HK-2 (cell line): ENCODE results near the gene GPC1.

Experiments
- DNase-seq: peaks from one replicate; pipeline ENCODE4 v3.0.0-alpha.2; 2018; ENCODE audit not compliant: unreplicated experiment

GPC1 gene

GRCh38 chr2:240456447-240457222 is 21.2 kb downstream of the GPC1 start:
- DNase-seq = no peak

- DNase-seq = no peak
Measured at GRCh38 chr2:240457223-240458043, 22.0 kb downstream of the GPC1 start.

GRCh38 chr2:240458044-240458899 is 22.8 kb downstream of the GPC1 start:
- no peak for DNase-seq

- DNase-seq = no peak
Measured at GRCh38 chr2:240458900-240459391, 23.5 kb downstream of the GPC1 start.

GRCh38 chr2:240459401-240460252 is 24.2 kb downstream of the GPC1 start:
- no peak for DNase-seq

GRCh38 chr2:240460253-240460711 is 24.8 kb downstream of the GPC1 start:
- no peak for DNase-seq

GRCh38 chr2:240460781-240461431 is 25.4 kb downstream of the GPC1 start:
- no peak for DNase-seq

GRCh38 chr2:240461471-240462072 is 26.1 kb downstream of the GPC1 start:
- no peak for DNase-seq

- no peak for DNase-seq
Measured at GRCh38 chr2:240462073-240462706, 26.7 kb downstream of the GPC1 start.

- no peak for DNase-seq
Measured at GRCh38 chr2:240462707-240463273, 27.3 kb downstream of the GPC1 start.

GRCh38 chr2:240463274-240463865 is 27.9 kb downstream of the GPC1 start:
- DNase-seq = no peak

- DNase-seq = no peak
Measured at GRCh38 chr2:240463866-240464481, 28.5 kb downstream of the GPC1 start.

GRCh38 chr2:240464514-240465241 is 29.2 kb downstream of the GPC1 start:
- no peak for DNase-seq

- no peak for DNase-seq
Measured at GRCh38 chr2:240465268-240465764, 29.9 kb downstream of the GPC1 start.

- DNase-seq = no peak
Measured at GRCh38 chr2:240465765-240466578, 30.5 kb downstream of the GPC1 start.

GRCh38 chr2:240466579-240467148 is 31.2 kb downstream of the GPC1 start:
- DNase-seq = no peak
